GM20000 (cell line): ENCODE data around the gene FLRT1.

Experiments
- DNase-seq: peaks from one replicate; pipeline ENCODE4 v3.0.0; 2012; ENCODE audit warnings: low spot score
- TF ChIP-seq, protein P1 (sequence below): IDR thresholded peaks from 2 replicates; pipeline ENCODE4 v1.5.1; 2012; ENCODE audit warnings: mild to moderate bottlenecking, control low read depth; ENCODE audit errors: extremely low read depth, missing control alignments

FLRT1 gene

DNA sequence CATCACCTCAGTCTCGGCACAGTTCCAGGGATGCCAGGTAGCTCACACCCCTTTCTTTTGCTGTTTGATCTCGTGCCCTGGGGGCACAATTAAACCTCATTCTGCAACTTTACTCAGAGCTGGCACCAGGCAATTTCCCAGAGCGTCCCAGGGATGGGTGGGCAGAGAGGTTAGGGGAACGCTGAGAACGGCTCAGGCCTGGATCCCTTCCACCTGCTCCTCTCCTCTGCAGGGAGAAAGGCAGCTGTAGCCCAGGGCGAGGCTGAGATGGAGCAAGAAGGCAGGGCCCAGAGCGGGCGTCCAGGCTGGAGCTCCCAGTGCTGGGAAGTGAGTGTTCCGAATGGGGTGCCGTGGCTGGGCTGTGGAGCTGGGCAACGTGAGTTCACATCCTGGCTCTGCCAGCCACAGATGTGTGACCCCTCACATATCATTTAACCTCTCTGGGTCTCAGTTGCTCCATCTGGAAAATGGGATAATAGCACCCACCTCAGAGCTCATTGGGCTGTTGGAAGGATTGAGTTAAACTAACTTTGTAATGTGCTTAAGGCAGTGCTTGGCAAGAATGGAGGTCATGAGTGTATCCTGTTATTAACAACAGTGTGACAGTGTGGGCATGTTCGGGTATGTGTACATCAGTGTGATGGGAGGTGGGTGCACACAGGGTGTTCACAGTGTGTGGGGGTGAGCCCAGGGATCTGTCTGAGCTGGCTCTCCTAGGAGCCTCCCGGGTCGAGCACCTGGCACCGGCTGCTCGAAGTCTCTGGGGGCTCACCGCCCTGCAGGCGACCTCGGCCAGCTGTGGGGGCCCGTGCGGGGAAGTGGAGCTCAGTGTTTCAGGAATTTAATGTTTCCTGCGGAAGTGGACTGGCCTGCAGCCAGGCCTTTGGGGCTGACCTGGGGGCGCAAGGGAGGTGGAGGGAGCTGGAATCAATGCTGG, 34.0 kb upstream of the FLRT1 start:
- TF ChIP-seq, protein P1, sequence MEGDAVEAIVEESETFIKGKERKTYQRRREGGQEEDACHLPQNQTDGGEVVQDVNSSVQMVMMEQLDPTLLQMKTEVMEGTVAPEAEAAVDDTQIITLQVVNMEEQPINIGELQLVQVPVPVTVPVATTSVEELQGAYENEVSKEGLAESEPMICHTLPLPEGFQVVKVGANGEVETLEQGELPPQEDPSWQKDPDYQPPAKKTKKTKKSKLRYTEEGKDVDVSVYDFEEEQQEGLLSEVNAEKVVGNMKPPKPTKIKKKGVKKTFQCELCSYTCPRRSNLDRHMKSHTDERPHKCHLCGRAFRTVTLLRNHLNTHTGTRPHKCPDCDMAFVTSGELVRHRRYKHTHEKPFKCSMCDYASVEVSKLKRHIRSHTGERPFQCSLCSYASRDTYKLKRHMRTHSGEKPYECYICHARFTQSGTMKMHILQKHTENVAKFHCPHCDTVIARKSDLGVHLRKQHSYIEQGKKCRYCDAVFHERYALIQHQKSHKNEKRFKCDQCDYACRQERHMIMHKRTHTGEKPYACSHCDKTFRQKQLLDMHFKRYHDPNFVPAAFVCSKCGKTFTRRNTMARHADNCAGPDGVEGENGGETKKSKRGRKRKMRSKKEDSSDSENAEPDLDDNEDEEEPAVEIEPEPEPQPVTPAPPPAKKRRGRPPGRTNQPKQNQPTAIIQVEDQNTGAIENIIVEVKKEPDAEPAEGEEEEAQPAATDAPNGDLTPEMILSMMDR, result no peak
- DNase-seq, result no peak

DNA sequence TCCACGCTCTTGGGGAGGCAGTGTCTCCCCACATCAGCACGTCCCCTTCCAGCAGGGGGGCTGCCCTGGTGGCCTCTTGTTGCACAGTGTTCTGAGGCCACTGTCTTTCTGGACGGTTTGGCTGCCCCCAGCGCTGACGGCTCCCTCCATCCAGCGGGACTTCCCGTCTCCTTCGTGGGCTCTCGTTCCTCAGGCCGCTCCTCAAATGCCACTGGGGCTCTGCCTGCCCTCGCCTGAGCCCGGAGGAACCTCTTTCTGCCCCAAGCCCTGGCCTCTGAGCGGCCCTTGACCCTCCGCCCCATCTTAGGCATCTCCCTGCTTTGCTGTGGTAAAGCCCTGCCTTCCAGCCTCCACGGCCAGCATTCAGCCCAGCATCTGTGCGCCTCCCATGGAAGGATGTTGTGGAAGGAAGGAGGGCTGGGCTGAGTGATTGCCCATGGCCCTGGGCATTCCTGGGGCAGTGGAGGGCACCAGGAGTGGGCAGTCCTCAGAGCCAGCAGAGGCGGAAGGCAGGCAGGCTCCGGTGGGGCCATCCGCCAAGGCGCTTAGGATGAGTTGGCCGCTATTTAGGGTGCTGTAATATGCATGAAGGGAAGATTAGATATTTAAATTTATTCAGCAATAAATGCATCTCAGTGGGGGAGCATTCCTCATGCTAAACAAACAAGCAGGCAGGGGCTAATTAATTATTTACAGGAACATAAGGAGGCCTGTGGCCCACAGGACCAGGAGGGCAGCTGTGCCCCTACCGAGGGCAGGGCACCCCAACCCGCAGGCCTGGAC, 31.7 kb upstream of the FLRT1 start:
- TF ChIP-seq, protein P1, result no peak
- no peak for DNase-seq

DNA sequence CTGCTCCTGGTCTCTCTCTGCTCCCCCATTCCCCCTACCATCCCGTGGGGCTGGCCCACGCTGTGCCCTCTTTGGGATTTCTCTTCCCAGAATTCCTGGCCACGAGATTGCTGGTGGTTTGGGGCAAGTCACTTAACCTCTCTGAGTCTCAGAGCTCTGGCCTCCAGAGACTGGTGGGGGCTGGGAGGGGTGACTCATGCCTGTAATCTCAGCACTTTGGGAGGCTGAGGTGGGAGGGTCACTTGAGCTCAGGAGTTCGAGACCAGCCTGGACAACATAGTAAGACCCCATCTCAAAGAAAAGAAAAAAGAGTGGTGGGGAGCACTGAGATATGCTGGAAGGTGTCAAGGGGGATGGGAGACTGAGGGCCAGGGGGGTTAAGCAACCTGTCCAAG, 31.1 kb upstream of the FLRT1 start:
- TF ChIP-seq, protein P1, result no peak
- DNase-seq, result no peak

DNA sequence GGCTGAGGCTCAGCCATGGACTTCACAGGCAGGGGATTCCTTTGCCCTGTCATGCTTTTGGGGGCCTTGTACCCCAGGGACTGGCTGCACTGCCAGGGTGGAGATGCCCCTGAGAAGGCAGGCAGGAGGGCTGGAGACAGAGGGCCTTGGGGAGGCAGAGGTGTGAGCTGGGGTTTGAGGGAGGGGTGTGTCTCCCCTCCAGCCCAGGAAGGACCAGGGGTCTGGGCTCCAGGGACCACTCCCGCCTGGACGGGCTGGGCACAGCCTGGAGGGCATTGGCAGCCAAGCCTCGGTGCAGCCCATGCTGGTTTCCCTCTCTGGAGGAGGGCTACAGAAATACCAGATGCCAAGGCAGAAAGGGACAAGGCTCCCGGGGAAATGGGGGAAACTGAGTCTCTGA, 30.0 kb upstream of the FLRT1 start:
- TF ChIP-seq, protein P1, result no peak

DNA sequence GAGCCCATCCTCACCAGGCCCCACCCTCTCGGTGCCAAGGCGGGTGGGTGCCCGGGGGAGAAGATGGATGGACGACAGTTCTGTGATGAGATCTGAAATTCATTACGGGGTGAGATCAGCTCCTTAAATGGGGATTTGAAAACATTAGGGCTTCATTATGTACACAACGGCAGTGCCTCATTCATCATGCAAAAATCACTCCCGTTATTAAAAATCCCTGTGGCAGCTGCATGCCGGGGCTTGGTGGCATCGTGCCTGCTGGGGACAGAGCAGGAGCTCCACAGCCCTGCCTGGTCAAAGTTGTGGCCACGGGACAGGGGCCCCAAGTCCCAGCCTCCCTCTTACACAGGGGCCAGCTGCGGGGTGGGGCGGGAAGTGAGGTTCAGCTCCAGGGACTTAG, 29.3 kb upstream of the FLRT1 start:
- TF ChIP-seq, protein P1, result no peak
- DNase-seq, result no peak

More for the DNA sequence above, 30.0 kb upstream of the FLRT1 start:
- DNase-seq, result no peak

DNA sequence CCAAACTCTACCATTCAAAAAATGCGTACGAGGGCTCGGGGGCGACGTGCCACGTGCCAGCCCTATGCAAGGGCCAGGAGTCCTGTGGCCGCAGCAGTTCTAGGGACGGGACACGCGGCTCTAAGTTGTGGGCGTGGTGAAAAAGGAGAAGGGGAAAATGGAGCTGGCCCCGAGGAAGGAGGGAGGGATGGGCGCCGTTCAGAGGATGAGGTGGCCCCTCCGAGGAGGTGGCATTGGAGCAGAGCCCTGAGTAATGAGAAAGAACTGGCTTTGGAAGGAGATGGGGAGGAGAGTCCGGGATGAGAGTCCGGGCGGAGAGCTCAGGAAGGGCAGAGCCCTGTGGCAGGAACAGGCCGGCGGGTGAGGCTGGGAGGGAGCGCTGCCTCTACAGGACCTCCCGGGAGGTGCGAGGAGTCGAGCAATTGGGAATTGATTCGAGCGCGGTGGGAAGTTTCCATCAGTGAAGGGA, 28.5 kb upstream of the FLRT1 start:
- no peak for DNase-seq
- TF ChIP-seq, protein P1, result no peak
